Heart left ventricle (tissue), 16 donors: ENCODE data around the gene ATP8A1. TPM values are rescaled to one million over a fixed set of nuclear protein-coding genes. Genes with fewer than 3 reads are reported as not detected.
A peak's percentile ranks its signal among the peaks of the same experiment; 100 is the strongest.

ENCODE experiments used
- ATAC-seq, 4 donors: fragments of 200-7000 bp; cut with Tn5 transposase; one replicate each; pipeline ENCODE4 v1.9.1; 2020 to 2022; ENCODE audit warnings: moderate library complexity in 4 of 4, mild to moderate bottlenecking in 3 of 4, moderate number of reproducible peaks in 1 of 4
- DNase-seq, 5 donors: peaks; one replicate each; pipeline ENCODE4 v3.0.0-alpha.2; 2020
- H3K27ac ChIP-seq, 12 donors: fragments of 200-600 bp; sonication (generic) in 4 of 12; one replicate each; pipeline versions ENCODE4 v1.5.0 to v1.8.0; 2016 to 2022; ENCODE audit warnings: mild to moderate bottlenecking in 2 of 12
- H3K27me3 ChIP-seq, 9 donors: fragments of 200-600 bp; sonication (generic) in 2 of 9; one replicate each; pipeline versions ENCODE4 v1.5.1 to v1.8.0; 2016 to 2022; ENCODE audit warnings: mild to moderate bottlenecking in 3 of 9
- H3K36me3 ChIP-seq, 9 donors: fragments of 200-600 bp; sonication (generic) in 2 of 9; one replicate each; pipeline versions ENCODE4 v1.5.0 to v1.8.0; 2018 to 2022; ENCODE audit warnings: mild to moderate bottlenecking in 2 of 9
- H3K4me1 ChIP-seq, 12 donors: fragments of 200-600 bp; sonication (generic) in 4 of 12; one replicate each; pipeline versions ENCODE4 v1.5.0 to v1.8.0; 2016 to 2022; ENCODE audit warnings: mild to moderate bottlenecking in 3 of 12
- H3K4me3 ChIP-seq, 12 donors: fragments of 200-600 bp; sonication (generic) in 4 of 12; one replicate each; pipeline versions ENCODE4 v1.5.0 to v1.8.0; 2017 to 2022; ENCODE audit warnings: mild to moderate bottlenecking in 9 of 12, moderate library complexity in 4 of 12
- H3K9me3 ChIP-seq, 12 donors: fragments of 200-600 bp; sonication (generic) in 4 of 12; one replicate each; pipeline versions ENCODE4 v1.5.0 to v1.8.0; 2016 to 2022; ENCODE audit warnings: mild to moderate bottlenecking in 1 of 12
- CTCF ChIP-seq, 12 donors: fragments of 200-600 bp; sonication (generic) in 4 of 12; IDR thresholded peaks; one replicate each; pipeline versions ENCODE4 v1.5.0 to v1.8.0; 2018 to 2022; ENCODE audit warnings: antibody characterized with exemption in 12 of 12, mild to moderate bottlenecking in 5 of 12
- POLR2A ChIP-seq, 2 donors: fragments of 450-650 bp; IDR thresholded peaks; one replicate each; pipeline ENCODE4 v1.6.1; 2017; ENCODE audit warnings: antibody characterized with exemption in 2 of 2, mild to moderate bottlenecking in 2 of 2, moderate library complexity in 2 of 2
- WGBS, 4 donors: extraction: QIAGEN DNeasy Blood & Tissue Kit in 2 of 4; methylation state at CpG; one replicate each; pipeline versions ENCODE4 v1.1.5 to v1.1.7; 2013 to 2018; 5-methylcytosine and 5-hydroxymethylcytosine counted together
- intact Hi-C, 10 donors: fragments of 100-400 bp; cut with DNase I; formaldehyde crosslinking; loops; one replicate each; pipeline versions ENCODE4 v1.11.1 to v1.14.2; 2022
- polyA plus RNA-seq, 2 donors: library from polyadenylated mRNA; stranded (reverse); fragments of 200-250 nt; gene quantifications; one replicate each; pipeline ENCODE4 v1.2.3, GENCODE V29; 2013
- total RNA-seq, 9 donors: library from RNA; depleted of rRNA in 2 of 9; stranded (reverse); fragments of >200 nt in 2 of 9; fragmentation: NEBNext Ultra II Directional in 3 of 9; extraction: Animal tissue kit (Norgen Biotek cat#: 25700) in 3 of 9; gene quantifications; one replicate each; pipeline versions ENCODE4 v1.1.0 to v1.2.4, GENCODE V29; 2016 to 2023
- donor health status: ischemic (EF 13 %, LVEDD 7.1; RV severe dilation, severe dysfunction).
- donor health status: healthy with polysubstance abuse.
- donor health status: DM: no; HTN: yes; CAD: no.
- donor health status: DM: no; HTN: no; CAD: no.
- donor health status: ischemic (EF 25% LVEDD 6.9; RV normal size, moderate dysfunction).
- donor health status: ischemic (EF 25% LVEDD 5.7; RV mildly dilated, moderate dysfunction).
- donor health status: healthy.
- donor health status: DM: yes; HTN: yes; CAD: no.
- donor health status: ischemic (EF 35%, LVEDD 5.7; RV mildly dilated, moderate dysfunction).
- donor health status: nonischemic (EF 11% LVEDD 7.7; RV severe dilation, severe dysfunction).
- donor health status: DM: yes; HTN: yes; CAD: no.
- donor health status: PGD.
- donor health status: ischemic (EF 29% LVEDD 5.4; RV normal size, mild dysfunction).
- donor health status: nonischemic (EF 23%, LVEDD 6.1; RV moderate dilation, normal function).

Gene ATP8A1
- total and polyA plus RNA-seq, 11 donors: 4.6 to 29.7 (median 16.2) TPM

DNA sequence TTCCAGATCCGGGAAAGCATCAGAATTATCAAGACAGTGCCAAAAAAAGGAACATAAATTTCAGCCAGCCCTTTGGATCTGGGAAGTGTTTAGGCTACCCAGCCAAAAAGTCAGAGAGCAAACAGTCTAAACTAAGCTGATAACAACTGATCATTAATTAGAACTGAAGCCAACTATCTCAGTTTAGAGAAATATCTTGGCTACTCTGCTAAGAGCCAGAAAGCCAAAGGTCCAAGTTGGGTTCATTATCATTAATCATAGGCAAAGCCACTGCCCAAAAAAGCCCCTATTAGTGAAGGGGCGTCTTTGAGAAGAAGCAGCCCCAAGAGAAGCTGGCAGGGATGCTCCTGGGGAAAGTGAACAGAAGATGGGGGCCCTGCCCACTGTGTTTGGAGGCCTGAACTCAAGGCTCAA is 296.6 kb downstream of the ATP8A1 start:
- H3K36me3 ChIP-seq: no peaks in the 10 kb centered on the region
- H3K4me1 ChIP-seq: peaks cover 0 to 8% (median 0%) of the 10 kb centered on the region in 12 donors
- 36 to 63% (median 49%) methylated on average over 2 of the region's 2 CpGs for WGBS, 4 donors
- no peaks in the 10 kb centered on the region for H3K27me3 ChIP-seq
- H3K9me3 ChIP-seq: peaks cover 0 to 7% (median 0%) of the 10 kb centered on the region in 12 donors
- intact Hi-C loops: loop anchor here in 3 of 10 donors (10.0 kb wide), 1 partner anchor 75 kb away; no protein-coding TSS in a partner anchor
- H3K27ac ChIP-seq: peak overlapping the region in 2 of 12 donors; percentile 49 to 50
- peak overlapping the region in 6 of 12 donors; percentile 1 to 44 (median 29) for H3K4me3 ChIP-seq
- TF ChIP-seq POLR2A (IDR thresholded peaks at IDR 0.05) (no peak), CTCF (IDR thresholded peaks at IDR 0.05) (no peak)
- ATAC-seq (no peak), DNase-seq (no peak)

DNA sequence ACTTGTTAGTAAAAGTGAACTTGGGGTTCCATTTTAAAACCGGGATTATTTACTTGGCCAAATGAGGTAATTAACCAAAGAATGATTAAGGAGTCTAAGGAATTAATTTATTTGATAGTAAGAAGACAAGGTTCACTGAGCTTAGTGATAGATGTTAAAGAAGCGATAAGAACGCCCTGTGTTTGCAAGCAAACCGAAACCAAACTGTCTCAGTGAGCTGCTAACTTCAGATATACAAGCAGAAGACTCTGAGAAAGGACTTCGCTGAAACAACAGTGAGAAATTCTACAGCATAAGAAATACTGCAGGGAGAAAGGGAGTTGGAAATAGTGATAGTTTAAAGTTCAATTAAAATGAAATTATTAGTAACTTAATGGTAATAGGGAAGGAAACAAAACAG is 297.2 kb downstream of the ATP8A1 start:
- Histone ChIP-seq H3K27ac (peak overlapping the region in 2 of 12 donors; percentile 49 to 50), H3K36me3 (no peaks in the 10 kb centered on the region), H3K27me3 (no peaks in the 10 kb centered on the region), H3K4me3 (peak overlapping the region in 9 of 12 donors; percentile 1 to 44 (median 17)), H3K4me1 (peaks cover 0 to 8% (median 0%) of the 10 kb centered on the region in 12 donors), H3K9me3 (peaks cover 0 to 7% (median 0%) of the 10 kb centered on the region in 12 donors)
- no peak for ATAC-seq
- intact Hi-C loops: loop anchor here in 3 of 10 donors (10.0 kb wide), 1 partner anchor 75 kb away; no protein-coding TSS in a partner anchor
- no peak for TF ChIP-seq POLR2A (IDR thresholded peaks at IDR 0.05)
- TF ChIP-seq CTCF (IDR thresholded peaks at IDR 0.05): no peak
- no peak for DNase-seq
- WGBS, 4 donors: 44 to 62% (median 51%) methylated on average over 5 of the region's 5 CpGs

Other genes starting within 250 kb of the ATP8A1 start
- not detected for gene GRXCR1, start 235.6 kb upstream of the ATP8A1 start, total RNA-seq
- not detected for gene GRXCR1, start 235.6 kb upstream of the ATP8A1 start, polyA plus RNA-seq